NB4 (cell line): ENCODE measurements around the gene GPSM1.
A peak's percentile ranks its signal among the peaks of the same experiment; 100 is the strongest.

Experiments used
- DNase-seq: peaks from one replicate; pipeline ENCODE4 v3.0.0; 2010; ENCODE audit warnings: low read depth
- H3K4me3 ChIP-seq: one replicate; pipeline ENCODE4 v1.5.1; 2011; ENCODE audit warnings: mild to moderate bottlenecking, low read depth, low read length, moderate library complexity
- CTCF ChIP-seq: IDR thresholded peaks from one replicate; pipeline ENCODE4 v1.5.1; 2012; ENCODE audit warnings: low read depth, low read length
- MAX ChIP-seq: IDR thresholded peaks from 2 replicates; pipeline ENCODE4 v1.6.1; 2011; ENCODE audit warnings: low read depth, low read length
- MYC ChIP-seq: IDR thresholded peaks from 2 replicates; pipeline ENCODE4 v1.6.1; 2011; ENCODE audit warnings: low read depth, low read length
- POLR2A ChIP-seq: IDR thresholded peaks from 2 replicates; pipeline ENCODE4 v1.6.1; 2011; ENCODE audit warnings: mild to moderate bottlenecking; ENCODE audit not compliant: insufficient read length; ENCODE audit errors: extremely low read depth

The GPSM1 gene

GRCh38 chr9:136377341-136378169 is 50.2 kb downstream of the GPSM1 start:
- peak; percentile 94 for DNase-seq
- peak overlapping the region; percentile 40 for H3K4me3 ChIP-seq
- TF ChIP-seq MAX (peak; percentile 32; the same call in 1 of the 2 replicates), MYC (peak; percentile 39; the same call in 1 of the 2 replicates), CTCF (no peak), POLR2A (peak; percentile 32)

GRCh38 chr9:136378170-136379002 is 51.0 kb downstream of the GPSM1 start:
- peak overlapping the region; percentile 16 for H3K4me3 ChIP-seq
- TF ChIP-seq CTCF, result no peak
- no peak for TF ChIP-seq POLR2A
- no peak for TF ChIP-seq MYC
- no peak for TF ChIP-seq MAX
- peak; percentile 40 for DNase-seq

DNA sequence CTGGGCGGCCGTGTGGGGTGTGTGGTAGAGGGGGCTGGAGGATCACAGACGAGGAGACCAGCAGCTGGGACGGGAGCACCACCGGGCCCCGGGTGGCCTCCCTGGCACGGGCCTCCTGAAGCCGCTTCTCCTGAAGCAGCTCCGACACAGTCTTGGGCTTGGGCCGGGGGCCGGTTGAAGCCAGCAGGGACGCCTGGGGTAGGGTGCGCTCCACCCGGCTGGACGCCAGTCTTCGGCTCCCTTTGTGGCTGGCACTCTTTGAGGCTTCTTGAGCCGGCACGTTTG is 51.6 kb downstream of the GPSM1 start:
- H3K4me3 ChIP-seq, result no peak overlapping the region
- DNase-seq, result no peak
- TF ChIP-seq CTCF (no peak), POLR2A (no peak), MAX (no peak), MYC (no peak)

DNA sequence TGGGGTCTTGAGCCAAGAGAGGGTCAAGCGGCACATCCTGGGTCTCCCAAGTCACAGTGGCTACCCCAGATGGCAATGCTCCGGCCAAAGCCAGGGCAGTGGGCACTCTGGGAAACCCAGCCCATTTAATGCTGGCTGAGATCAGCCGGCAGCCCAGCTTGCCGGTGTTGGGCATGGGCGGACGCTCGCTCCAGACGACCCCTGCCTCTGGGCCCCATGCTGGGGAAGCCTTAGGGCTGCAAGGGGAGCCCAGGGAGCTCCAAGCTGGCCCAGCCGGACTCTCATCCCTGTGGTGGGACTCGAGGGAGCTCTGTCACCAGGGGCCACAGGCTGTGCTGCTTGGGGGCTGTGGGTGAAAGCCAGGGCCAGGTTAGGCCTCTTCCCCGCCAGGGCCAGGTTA is 52.1 kb downstream of the GPSM1 start:
- no peak overlapping the region for H3K4me3 ChIP-seq
- no peak for DNase-seq
- TF ChIP-seq CTCF (no peak), POLR2A (no peak), MAX (no peak), MYC (no peak)

- DNase-seq, result no peak
- H3K4me3 ChIP-seq, result no peak overlapping the region
- no peak for TF ChIP-seq MAX
- TF ChIP-seq MYC, result no peak
- no peak for TF ChIP-seq CTCF
- no peak for TF ChIP-seq POLR2A
Measured at GRCh38 chr9:136379891-136380290, 52.6 kb downstream of the GPSM1 start.
